HG03439 (cell line): ENCODE measurements around the gene MAEA.
A peak's percentile ranks its signal among the peaks of the same experiment; 100 is the strongest.
"Not testable (repeated sequence)": the region's sequence is repeated elsewhere in the genome, so short reads cannot be mapped to it uniquely, and the experiment has no call there.

Experiments used
- ATAC-seq: cut with Tn5 transposase; IDR thresholded peaks from one replicate; pipeline ENCODE4 v1.9.1; 2021; ENCODE audit warnings: mild to moderate bottlenecking, moderate library complexity; ENCODE audit not compliant: unreplicated experiment

The MAEA gene

GRCh38 chr4:1333256-1333655 is 43.6 kb downstream of the MAEA start:
- no peak for ATAC-seq

- ATAC-seq = not testable (repeated sequence)
These were observed 44.3 kb downstream of the MAEA start for GRCh38 chr4:1333851-1334578.

- no peak for ATAC-seq
These were observed 44.8 kb downstream of the MAEA start for GRCh38 chr4:1334579-1334895.

GRCh38 chr4:1335193-1335883 is 45.6 kb downstream of the MAEA start:
- ATAC-seq = not testable (repeated sequence)

- no peak for ATAC-seq
These were observed 46.4 kb downstream of the MAEA start for GRCh38 chr4:1336088-1336491.

GRCh38 chr4:1337376-1337831 is 47.7 kb downstream of the MAEA start:
- ATAC-seq = no peak

GRCh38 chr4:1337951-1338751 is 48.5 kb downstream of the MAEA start:
- no peak for ATAC-seq

GRCh38 chr4:1338752-1339414 is 49.2 kb downstream of the MAEA start:
- ATAC-seq = no peak

- ATAC-seq = no peak
These were observed 49.8 kb downstream of the MAEA start for GRCh38 chr4:1339489-1339888.

GRCh38 chr4:1340181-1340747 is 50.6 kb downstream of the MAEA start:
- ATAC-seq = no peak

GRCh38 chr4:1340861-1341260 is 51.2 kb downstream of the MAEA start:
- no peak for ATAC-seq

- no peak for ATAC-seq
These were observed 52.3 kb downstream of the MAEA start for GRCh38 chr4:1342003-1342402.

- no peak for ATAC-seq
These were observed 55.0 kb downstream of the MAEA start for GRCh38 chr4:1344696-1345095.

- peak; percentile 10 for ATAC-seq
These were observed 56.5 kb downstream of the MAEA start for GRCh38 chr4:1345903-1346780.

- ATAC-seq = peak; percentile 91
These were observed 57.2 kb downstream of the MAEA start, which contains the start of gene UVSSA for GRCh38 chr4:1346781-1347409. UVSSA (plus strand) TSS chr4:1347208; CDS start chr4:1348092, 884 bp downstream.

GRCh38 chr4:1347410-1347864 is 57.7 kb downstream of the MAEA start:
- ATAC-seq = peak; percentile 27

GRCh38 chr4:1348014-1348513 is 58.4 kb downstream of the MAEA start:
- no peak for ATAC-seq

- no peak for ATAC-seq
These were observed 59.1 kb downstream of the MAEA start for GRCh38 chr4:1348746-1349145.
